GM18505 (cell line): ENCODE measurements around the gene ARRDC3.
"Not testable (repeated sequence)": the region's sequence is repeated elsewhere in the genome, so short reads cannot be mapped to it uniquely, and the experiment has no call there.

Source experiments
- ATAC-seq: cut with Tn5 transposase; IDR thresholded peaks from one replicate; pipeline ENCODE4 v1.9.1; 2021; ENCODE audit not compliant: unreplicated experiment
- POLR2A ChIP-seq: IDR thresholded peaks from 4 replicates; pipeline ENCODE4 v1.6.1; 2011; ENCODE audit warnings: borderline replicate concordance; ENCODE audit not compliant: insufficient read depth, insufficient read length; ENCODE audit errors: extremely low read depth

ARRDC3 gene

GRCh38 chr5:91339063-91339705 is 43.9 kb downstream of the ARRDC3 start:
- no peak for TF ChIP-seq POLR2A
- no peak for ATAC-seq

- TF ChIP-seq POLR2A = no peak
- ATAC-seq = no peak
Measured at GRCh38 chr5:91332267-91333045, 50.7 kb downstream of the ARRDC3 start.

GRCh38 chr5:91331705-91332104 is 51.4 kb downstream of the ARRDC3 start:
- no peak for ATAC-seq
- no peak for TF ChIP-seq POLR2A

- TF ChIP-seq POLR2A = no peak
- ATAC-seq = no peak
Measured at GRCh38 chr5:91329283-91329682, 53.8 kb downstream of the ARRDC3 start.

- ATAC-seq = no peak
- no peak for TF ChIP-seq POLR2A
Measured at GRCh38 chr5:91328743-91329142, 54.4 kb downstream of the ARRDC3 start.

GRCh38 chr5:91322981-91323380 is 60.1 kb downstream of the ARRDC3 start:
- not testable (repeated sequence) for ATAC-seq

- no peak for TF ChIP-seq POLR2A
- ATAC-seq = no peak
Measured at GRCh38 chr5:91319667-91320066, 63.5 kb downstream of the ARRDC3 start.

GRCh38 chr5:91318724-91319123 is 64.4 kb downstream of the ARRDC3 start:
- TF ChIP-seq POLR2A = no peak
- no peak for ATAC-seq
